ENCODE data around the gene SNAI1.

The SNAI1 gene

DNA sequence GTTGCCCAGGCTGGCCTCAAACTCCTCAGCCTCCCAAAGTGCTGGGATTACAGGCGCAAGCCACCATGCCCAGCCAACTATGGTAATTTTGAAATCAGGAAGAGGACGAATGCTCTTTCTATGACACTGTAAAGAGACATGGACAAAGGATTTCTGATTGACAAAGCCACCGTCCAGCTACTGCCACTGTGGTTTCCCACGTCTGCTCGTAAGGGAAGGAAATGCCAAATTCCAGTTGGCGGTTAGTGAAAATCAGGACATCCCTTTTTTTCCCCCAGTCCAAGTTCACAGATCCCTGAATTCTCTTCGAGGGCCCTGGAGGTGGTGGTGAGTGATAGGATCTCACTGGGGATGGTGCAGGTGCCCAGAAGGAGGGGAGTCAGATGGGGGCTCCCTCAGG, 31.2 kb downstream of the SNAI1 start:
- Histone ChIP-seq H3K4me3 (ENCODE audit: low read depth in 1 of 2, low read length in 2 of 2) (no peak overlapping the region), H3K27ac (ENCODE audit: low read length) (no peak overlapping the region), H3K9ac (ENCODE audit: low read depth, low read length) (no peak overlapping the region), H2AFZ (ENCODE audit: low read depth, low read length) (no peak overlapping the region), H3K79me2 (ENCODE audit: insufficient read depth, low read length) (no peaks in the 10 kb centered on the region), H3K27me3 (ENCODE audit: insufficient read depth, low read length, poor library complexity) (no peaks in the 10 kb centered on the region), H3K9me3 (ENCODE audit: insufficient read depth, low read length, severe bottlenecking) (no peaks in the 10 kb centered on the region), H3K4me2 (ENCODE audit: insufficient read depth, low read length) (no peak overlapping the region), H4K20me1 (ENCODE audit: insufficient read depth, low read length) (no peaks in the 10 kb centered on the region; the same call in 1 of the 2 replicates), H3K36me3 (ENCODE audit: insufficient read depth, low read length) (no peaks in the 10 kb centered on the region), H3K4me1 (ENCODE audit: insufficient read depth, low read length) (no peaks in the 10 kb centered on the region)
- no peak for TF ChIP-seq EZH2 (IDR thresholded peaks at IDR 0.05; ENCODE audit: borderline replicate concordance, low read depth, low read length, severe bottlenecking)
- TF ChIP-seq, protein P1, sequence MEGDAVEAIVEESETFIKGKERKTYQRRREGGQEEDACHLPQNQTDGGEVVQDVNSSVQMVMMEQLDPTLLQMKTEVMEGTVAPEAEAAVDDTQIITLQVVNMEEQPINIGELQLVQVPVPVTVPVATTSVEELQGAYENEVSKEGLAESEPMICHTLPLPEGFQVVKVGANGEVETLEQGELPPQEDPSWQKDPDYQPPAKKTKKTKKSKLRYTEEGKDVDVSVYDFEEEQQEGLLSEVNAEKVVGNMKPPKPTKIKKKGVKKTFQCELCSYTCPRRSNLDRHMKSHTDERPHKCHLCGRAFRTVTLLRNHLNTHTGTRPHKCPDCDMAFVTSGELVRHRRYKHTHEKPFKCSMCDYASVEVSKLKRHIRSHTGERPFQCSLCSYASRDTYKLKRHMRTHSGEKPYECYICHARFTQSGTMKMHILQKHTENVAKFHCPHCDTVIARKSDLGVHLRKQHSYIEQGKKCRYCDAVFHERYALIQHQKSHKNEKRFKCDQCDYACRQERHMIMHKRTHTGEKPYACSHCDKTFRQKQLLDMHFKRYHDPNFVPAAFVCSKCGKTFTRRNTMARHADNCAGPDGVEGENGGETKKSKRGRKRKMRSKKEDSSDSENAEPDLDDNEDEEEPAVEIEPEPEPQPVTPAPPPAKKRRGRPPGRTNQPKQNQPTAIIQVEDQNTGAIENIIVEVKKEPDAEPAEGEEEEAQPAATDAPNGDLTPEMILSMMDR (IDR thresholded peaks at IDR 0.05; ENCODE audit: borderline replicate concordance, extremely low read depth, low read length, poor library complexity, severe bottlenecking) = no peak
- DNase-seq (no peak), ATAC-seq (ENCODE audit: insufficient read depth, low read depth) (no peak)

DNA sequence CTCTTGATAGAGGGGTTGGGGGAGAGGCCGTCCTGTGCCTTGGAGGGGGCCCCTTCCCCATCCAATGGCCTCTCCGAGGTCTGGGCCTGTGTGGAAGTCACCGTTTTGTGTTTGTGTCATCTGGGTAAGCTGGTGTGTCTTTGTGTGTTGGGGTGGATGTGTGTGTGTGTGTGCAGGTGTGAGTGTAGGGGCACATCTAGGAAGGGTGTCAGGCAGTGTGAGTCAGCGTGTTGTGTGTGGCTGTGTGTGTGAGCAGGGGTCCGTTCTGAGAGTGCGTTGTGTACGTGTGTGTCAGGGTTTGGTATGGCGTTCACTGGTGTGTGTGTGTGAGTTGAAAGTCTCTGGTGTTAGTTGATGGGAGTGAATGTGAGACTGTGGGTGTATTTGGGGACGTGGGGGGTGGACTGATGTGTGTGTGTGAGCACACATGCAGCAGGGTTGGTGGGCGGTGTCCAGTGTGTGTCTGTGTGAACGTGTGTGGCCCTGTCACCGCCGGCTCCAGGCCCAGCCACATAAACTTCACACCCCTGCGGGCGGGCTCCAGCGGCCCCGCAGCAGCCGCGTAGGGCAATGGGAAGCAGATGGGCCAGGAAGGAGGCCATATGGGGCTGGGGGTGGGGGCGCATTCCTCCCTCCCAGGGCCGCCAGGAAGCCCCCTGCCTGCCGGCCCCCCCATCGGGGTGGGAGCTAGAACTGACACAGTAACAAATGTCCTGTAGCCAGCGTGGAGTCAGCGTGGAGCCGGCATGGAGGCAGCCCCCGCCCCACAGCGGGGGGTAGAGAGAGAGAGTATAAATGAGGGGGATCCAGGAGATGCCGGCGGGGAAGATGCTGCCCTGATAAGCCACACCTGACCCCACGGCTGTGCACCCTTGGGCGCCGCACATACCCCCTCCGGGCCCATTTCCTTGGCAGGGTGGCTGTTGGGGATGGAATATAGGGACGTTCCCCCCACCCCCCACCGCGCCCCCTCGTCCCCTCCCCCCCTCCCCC, 32.1 kb downstream of the SNAI1 start:
- H3K79me2 ChIP-seq (ENCODE audit: insufficient read depth, low read length) = no peaks in the 10 kb centered on the region
- no peaks in the 10 kb centered on the region for H3K36me3 ChIP-seq (ENCODE audit: insufficient read depth, low read length)
- H4K20me1 ChIP-seq (ENCODE audit: insufficient read depth, low read length) = peaks cover 3% of the 10 kb centered on the region; the same call in 1 of the 2 replicates
- TF ChIP-seq, protein P1 (IDR thresholded peaks at IDR 0.05; ENCODE audit: borderline replicate concordance, extremely low read depth, low read length, poor library complexity, severe bottlenecking) = no peak
- no peak for TF ChIP-seq EZH2 (IDR thresholded peaks at IDR 0.05; ENCODE audit: borderline replicate concordance, low read depth, low read length, severe bottlenecking)
- H3K4me3 ChIP-seq (ENCODE audit: low read depth in 1 of 2, low read length in 2 of 2) = no peak overlapping the region
- DNase-seq (no peak), ATAC-seq (ENCODE audit: insufficient read depth, low read depth) (no peak)
- H3K4me1 ChIP-seq (ENCODE audit: insufficient read depth, low read length) = no peaks in the 10 kb centered on the region
- H3K4me2 ChIP-seq (ENCODE audit: insufficient read depth, low read length) = no peak overlapping the region
- no peak overlapping the region for H3K9ac ChIP-seq (ENCODE audit: low read depth, low read length)
- no peaks in the 10 kb centered on the region for H3K9me3 ChIP-seq (ENCODE audit: insufficient read depth, low read length, severe bottlenecking)
- H3K27ac ChIP-seq (ENCODE audit: low read length) = no peak overlapping the region
- no peak overlapping the region for H2AFZ ChIP-seq (ENCODE audit: low read depth, low read length)
- no peaks in the 10 kb centered on the region for H3K27me3 ChIP-seq (ENCODE audit: insufficient read depth, low read length, poor library complexity)

GRCh38 chr20:50015636-50015992, 32.8 kb downstream of the SNAI1 start:
- Histone ChIP-seq H3K4me2 (ENCODE audit: insufficient read depth, low read length) (no peak overlapping the region), H3K4me3 (ENCODE audit: low read depth in 1 of 2, low read length in 2 of 2) (no peak overlapping the region), H2AFZ (ENCODE audit: low read depth, low read length) (no peak overlapping the region), H3K27ac (ENCODE audit: low read length) (no peak overlapping the region), H3K27me3 (ENCODE audit: insufficient read depth, low read length, poor library complexity) (no peaks in the 10 kb centered on the region), H4K20me1 (ENCODE audit: insufficient read depth, low read length) (peaks cover 4% of the 10 kb centered on the region; the same call in 1 of the 2 replicates), H3K36me3 (ENCODE audit: insufficient read depth, low read length) (no peaks in the 10 kb centered on the region), H3K79me2 (ENCODE audit: insufficient read depth, low read length) (no peaks in the 10 kb centered on the region), H3K9ac (ENCODE audit: low read depth, low read length) (no peak overlapping the region), H3K4me1 (ENCODE audit: insufficient read depth, low read length) (no peaks in the 10 kb centered on the region), H3K9me3 (ENCODE audit: insufficient read depth, low read length, severe bottlenecking) (no peaks in the 10 kb centered on the region)
- no peak for TF ChIP-seq EZH2 (IDR thresholded peaks at IDR 0.05; ENCODE audit: borderline replicate concordance, low read depth, low read length, severe bottlenecking)
- TF ChIP-seq, protein P1 (IDR thresholded peaks at IDR 0.05; ENCODE audit: borderline replicate concordance, extremely low read depth, low read length, poor library complexity, severe bottlenecking) = no peak
- DNase-seq (no peak), ATAC-seq (ENCODE audit: insufficient read depth, low read depth) (no peak)

All from DND-41 (cell line).